Body of pancreas (tissue), 4 donors: ENCODE results near the gene DNAJC13.

ENCODE experiments used
- CTCF ChIP-seq, 7 experiments: fragments of 450-650 bp in 4 of 7; fragments of 200-600 bp in 3 of 7; sonication (generic) in 3 of 7; IDR thresholded peaks; one replicate each; pipeline ENCODE4 v1.5.1; 2016 to 2019; ENCODE audit warnings: antibody characterized with exemption in 7 of 7
- POLR2A ChIP-seq, 3 donors: fragments of 450-650 bp; IDR thresholded peaks; one replicate each; pipeline ENCODE4 v1.6.1; 2016; ENCODE audit warnings: antibody characterized with exemption in 3 of 3, mild to moderate bottlenecking in 2 of 3

GRCh38 chr3:132486099-132486498 lies 68.8 kb downstream of the DNAJC13 start:
- TF ChIP-seq POLR2A (IDR thresholded peaks at IDR 0.05) (no peak), CTCF (IDR thresholded peaks at IDR 0.05) (no peak)
